ENCODE measurements around the gene S1PR2.
"Not testable (repeated sequence)": the region's sequence is repeated elsewhere in the genome, so short reads cannot be mapped to it uniquely, and the experiment has no call there.

The S1PR2 gene

GRCh38 chr19:10224337-10224736, 6.8 kb downstream of the S1PR2 start:
- no peak for DNase-seq (ENCODE audit: low read depth in 1 of 2, low spot score in 1 of 2)

DNA sequence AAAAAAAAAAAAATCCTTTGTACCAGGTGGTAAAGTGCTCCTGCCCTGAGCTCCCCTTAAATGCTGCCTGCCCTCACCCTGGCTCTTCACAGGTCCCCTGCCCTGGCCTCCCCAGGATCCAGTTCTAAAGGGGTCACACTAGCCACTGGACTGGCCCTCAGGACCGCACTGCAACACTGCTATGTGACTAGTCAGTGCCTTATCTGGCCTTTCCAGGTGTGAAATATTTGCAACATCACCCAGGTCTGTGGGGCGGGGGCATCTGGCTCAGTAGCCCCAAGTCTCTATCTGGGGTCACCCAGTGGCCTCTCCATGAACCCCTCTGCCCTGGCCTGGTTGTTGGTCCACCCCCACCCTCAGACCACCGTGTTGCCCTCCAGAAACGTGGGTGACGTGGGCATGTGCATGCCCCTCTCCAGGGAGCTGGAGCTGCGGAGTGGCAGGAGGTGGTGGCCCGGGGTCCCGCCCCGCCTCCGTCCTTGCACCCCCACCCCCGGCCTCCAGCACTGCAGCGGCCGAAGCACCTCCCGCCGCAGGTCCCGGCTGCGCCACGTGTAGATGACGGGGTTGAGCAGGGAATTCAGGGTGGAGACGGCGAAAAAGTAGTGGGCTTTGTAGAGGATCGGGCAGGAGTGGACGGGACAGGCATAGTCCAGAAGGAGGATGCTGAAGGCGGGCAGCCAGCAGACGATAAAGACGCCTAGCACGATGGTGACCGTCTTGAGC, 7.5 kb downstream of the S1PR2 start:
- no peak for DNase-seq (ENCODE audit: low read depth in 1 of 2, low spot score in 1 of 2)

GRCh38 chr19:10222201-10222890, 8.8 kb downstream of the S1PR2 start:
- no peak for DNase-seq (ENCODE audit: low read depth in 1 of 2, low spot score in 1 of 2)

- no peak for DNase-seq (ENCODE audit: low read depth in 1 of 2, low spot score in 1 of 2)
These were observed 10.4 kb downstream of the S1PR2 start for GRCh38 chr19:10220695-10221094.

DNA sequence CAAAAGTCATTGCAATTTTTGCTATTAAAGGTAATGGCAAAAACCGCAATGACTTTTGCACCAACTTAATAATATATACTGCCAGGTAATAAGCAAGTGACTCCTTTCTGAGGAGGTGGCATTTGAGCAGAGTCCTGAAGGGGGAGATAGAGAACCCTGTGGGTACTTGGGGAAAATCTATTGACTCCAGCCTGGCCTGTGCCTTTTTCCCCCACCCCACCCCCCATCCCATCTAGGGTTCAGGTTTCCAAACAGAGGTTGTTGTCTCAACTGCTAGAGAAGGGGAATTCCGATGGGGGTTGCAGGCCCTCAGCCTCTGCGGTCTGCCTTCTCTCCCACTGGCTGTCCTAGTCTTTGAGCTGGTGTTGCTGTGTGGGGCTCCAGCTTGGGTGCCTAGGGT, 11.5 kb downstream of the S1PR2 start:
- no peak for DNase-seq (ENCODE audit: low read depth in 1 of 2, low spot score in 1 of 2)

GRCh38 chr19:10217085-10217484, 14.0 kb downstream of the S1PR2 start:
- DNase-seq (ENCODE audit: low read depth in 1 of 2, low spot score in 1 of 2), result no peak

DNA sequence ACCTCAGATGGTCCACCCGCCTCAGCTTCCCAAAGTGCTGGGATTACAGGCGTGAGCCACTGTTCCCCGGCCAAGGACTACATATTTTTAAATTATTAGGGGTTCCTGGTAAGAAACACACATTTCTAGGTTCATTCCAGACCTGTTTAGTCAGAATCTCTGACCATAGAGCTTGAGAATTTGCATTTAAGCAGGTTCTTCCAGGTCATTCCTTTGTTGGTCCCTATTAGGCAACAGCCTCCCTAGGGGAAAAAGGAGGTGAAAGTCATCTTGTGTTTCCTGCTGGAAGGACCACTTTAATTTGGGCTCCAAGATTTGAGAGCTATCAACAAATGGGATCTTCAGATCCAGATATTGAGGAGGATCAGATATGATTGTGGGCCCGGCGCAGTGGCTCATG, 16.3 kb downstream of the S1PR2 start:
- DNase-seq (ENCODE audit: low read depth in 1 of 2, low spot score in 1 of 2), result no peak

GRCh38 chr19:10211691-10212090, 19.4 kb downstream of the S1PR2 start:
- DNase-seq (ENCODE audit: low read depth in 1 of 2, low spot score in 1 of 2), result no peak

DNA sequence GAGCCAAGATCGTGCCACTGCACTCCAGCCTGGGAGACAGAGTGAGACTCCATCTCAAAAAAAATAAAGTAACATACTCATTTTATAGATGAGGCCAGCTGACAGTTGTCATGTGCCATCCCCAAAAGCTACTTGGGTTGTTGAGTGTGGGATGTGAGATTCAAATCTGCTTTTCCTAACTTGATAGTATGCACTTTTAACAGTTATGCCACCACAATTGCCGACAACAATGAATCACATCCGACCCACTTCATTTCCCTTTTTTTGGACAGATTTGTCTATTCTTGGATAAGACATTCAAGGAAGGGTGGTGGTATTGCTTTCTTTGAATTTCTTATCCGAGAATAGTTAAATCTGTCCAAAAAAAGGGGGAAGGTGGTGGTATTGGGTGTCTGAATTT, 20.1 kb downstream of the S1PR2 start:
- no peak for DNase-seq (ENCODE audit: low read depth in 1 of 2, low spot score in 1 of 2)

DNA sequence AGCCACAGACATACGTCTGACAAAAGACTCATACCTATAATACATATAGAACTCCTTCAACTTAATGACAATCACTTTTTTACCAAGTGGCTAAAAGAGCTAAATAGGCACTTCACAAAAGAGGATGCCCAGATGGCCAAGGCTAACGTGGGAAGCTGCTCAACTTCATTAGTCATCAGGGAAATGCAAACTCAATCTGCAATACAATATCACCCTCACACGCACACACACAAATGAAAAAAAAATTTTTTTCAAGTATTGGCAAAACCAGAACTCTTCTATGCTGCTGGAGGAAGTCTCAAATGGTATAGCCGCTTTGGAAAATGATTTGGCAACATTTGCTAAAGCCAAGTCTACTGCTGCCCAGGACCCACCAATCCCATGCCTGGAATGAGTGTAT, 21.8 kb downstream of the S1PR2 start:
- no peak for DNase-seq (ENCODE audit: low read depth in 1 of 2, low spot score in 1 of 2)

- DNase-seq (ENCODE audit: low read depth in 1 of 2, low spot score in 1 of 2), result no peak
These were observed 24.1 kb downstream of the S1PR2 start for GRCh38 chr19:10207026-10207425.

DNA sequence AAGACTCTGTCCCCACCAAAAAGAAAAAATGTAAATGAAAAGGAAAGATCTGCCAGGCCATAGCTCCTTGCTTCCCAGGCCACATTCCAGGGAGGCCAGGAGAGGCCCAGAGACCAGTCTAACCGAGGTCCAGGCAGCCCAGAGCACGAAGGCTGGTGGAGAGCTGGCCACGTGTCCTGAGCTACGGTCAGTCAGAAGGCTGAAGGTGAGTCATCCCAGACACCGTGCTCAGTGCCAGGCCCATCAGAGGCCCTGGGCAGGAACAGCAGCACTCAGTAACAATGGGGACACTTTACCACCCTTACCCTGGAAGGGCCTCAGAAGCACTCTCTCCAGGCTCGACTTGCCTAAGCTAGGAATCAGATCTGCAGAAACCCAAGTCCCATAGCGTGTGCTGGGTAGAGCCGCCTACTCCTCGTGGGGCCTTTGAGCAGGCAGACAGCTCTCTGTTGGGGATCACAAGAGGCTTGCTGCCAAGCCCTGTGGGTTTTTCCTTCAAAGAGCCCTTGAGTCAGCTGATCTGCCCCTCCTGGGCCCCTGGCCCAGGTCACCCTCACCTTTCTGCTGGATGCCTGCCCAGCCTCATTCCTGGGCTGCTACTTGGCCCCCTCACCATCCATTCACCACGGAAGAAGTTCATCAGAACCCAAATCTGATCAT, 24.8 kb downstream of the S1PR2 start:
- DNase-seq (ENCODE audit: low read depth in 1 of 2, low spot score in 1 of 2), result no peak

DNA sequence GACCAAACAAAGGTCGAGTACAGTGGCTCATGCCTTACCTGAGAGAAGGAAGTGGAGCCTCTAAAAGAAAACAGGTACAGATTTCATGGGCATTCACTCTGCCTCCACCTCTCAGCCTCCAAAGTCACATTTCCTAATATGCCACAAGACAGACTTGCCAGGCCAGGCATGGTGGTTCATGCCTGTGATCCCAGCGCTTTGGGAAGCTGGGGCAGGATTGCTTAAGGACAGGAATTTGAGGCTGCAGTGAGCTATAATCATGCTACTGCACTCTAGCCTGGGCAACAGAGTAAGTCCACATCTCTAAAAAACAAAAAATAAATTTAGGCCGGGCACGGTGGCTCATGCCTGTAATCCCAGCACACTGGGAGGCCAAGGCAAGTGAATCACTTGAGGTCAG, 25.5 kb downstream of the S1PR2 start:
- no peak for DNase-seq (ENCODE audit: low read depth in 1 of 2, low spot score in 1 of 2)

DNA sequence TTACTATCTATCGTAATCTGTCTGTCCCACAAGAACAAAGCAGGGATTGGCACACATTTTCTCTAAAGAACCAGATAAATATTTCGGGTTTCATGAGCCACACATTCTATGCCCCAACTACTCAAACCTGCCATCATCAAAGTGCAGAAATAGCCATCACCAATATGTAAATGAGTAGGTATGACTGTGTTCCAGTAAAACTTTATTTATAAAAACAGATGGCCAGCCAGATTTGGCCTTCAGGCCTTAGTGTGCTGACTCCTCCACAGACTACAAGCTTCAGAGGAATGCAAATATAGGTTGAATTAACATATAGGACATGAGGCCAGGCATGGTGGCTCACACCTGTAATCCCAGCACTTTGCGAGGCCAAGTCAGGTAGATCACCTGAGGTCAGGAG, 27.4 kb downstream of the S1PR2 start:
- no peak for DNase-seq (ENCODE audit: low read depth in 1 of 2, low spot score in 1 of 2)

DNA sequence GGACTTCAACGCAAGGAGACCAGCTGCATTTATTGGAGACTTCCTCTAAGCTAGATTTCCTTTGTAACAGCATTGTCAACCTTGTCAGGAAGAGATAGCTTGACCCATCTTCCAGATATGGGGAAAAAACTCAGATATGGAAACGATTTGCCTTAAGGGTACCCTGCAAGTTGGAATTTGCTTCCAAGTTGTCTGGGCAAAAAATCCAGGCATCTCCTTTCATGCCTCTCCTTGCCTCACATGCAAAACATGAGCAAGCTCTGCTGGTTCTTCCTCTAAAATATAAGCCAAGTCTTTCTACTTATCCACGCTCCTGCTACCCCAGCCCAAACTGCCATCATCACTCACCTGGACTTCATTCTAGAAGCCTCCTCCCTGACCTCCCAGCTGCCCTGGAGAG, 30.0 kb downstream of the S1PR2 start:
- no peak for DNase-seq (ENCODE audit: low read depth in 1 of 2, low spot score in 1 of 2)

DNA sequence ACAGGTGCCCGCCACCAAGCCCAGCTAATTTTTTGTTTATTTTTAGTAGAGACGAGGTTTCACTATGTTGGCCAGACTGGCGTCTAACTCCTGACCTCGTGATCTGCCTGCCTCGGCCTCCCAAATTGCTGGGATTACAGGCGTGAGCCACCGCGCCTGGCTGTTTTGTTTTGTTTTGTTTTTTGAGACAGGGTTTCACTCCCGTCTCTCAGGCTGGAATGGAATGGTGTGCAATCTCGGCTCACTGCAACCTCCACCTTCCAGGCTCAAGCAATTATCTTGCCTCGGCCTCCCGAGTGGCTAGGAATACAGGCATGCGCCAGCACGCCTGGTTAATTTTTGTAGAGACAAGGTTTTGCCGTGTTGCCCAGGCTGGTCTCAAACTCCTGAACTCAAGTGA, 31.0 kb downstream of the S1PR2 start:
- not testable (repeated sequence) for DNase-seq (ENCODE audit: low read depth in 1 of 2, low spot score in 1 of 2)

GRCh38 chr19:10198889-10199644, 32.1 kb downstream of the S1PR2 start:
- not testable (repeated sequence) for DNase-seq (ENCODE audit: low read depth in 1 of 2, low spot score in 1 of 2)

DNA sequence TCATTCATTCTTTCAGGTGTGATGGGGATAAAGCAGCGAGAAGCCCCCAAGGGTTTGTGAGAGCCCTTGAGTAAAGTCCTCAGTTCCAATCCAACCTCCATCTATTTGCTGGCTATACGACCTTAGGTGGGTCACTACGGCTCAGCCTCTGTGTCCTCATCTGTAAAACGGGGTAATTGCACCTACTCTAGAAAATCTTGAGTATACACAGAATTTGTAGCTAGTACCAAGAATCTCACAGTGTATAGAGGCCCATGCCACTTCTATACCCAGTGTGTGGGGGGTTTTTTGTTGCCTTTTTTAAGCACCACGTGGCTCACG, 36.0 kb downstream of the S1PR2 start:
- DNase-seq (ENCODE audit: low read depth in 1 of 2, low spot score in 1 of 2), result no peak

DNA sequence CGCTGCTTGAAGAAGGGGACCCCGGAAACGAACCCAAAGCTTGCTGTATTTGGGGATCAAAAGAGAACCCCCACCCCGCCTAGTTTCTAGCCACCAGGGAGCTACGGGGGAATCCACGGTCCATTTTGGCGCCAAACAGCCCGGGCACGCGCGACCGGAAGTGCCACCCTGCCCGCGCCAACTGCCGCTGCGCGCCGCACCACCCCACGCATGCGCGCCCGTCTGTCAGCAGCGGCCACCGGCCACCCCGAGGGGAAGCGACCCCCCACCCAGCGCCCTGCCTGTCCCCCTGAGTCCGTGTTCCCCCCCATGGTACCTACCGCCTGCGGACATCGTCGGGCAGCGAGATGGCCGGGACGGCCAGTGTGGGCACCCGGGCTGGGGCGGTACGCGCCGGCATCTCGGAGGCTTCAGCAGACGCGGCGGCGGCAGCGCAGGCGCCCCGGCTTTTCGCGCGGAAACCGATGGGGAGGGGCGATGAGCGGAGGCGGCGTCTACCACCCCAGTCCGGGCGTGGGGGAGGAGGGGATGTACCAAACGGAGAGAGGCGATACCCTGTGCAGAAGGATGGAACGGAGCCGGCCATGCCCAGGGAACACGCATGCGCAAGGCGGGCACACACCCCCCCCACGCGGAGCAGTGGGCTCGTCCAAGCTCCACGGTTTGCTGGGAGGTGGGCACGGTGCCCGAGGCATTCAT, 36.5 kb downstream of the S1PR2 start, which contains the start of gene DNMT1:
Gene DNMT1 (minus strand): TSS at position 454 of the 699 bp plus-strand sequence. CDS start 54 bp downstream, at position 400.
- DNase-seq (ENCODE audit: low read depth in 1 of 2, low spot score in 1 of 2), result peak; percentile 94 to 95

DNA sequence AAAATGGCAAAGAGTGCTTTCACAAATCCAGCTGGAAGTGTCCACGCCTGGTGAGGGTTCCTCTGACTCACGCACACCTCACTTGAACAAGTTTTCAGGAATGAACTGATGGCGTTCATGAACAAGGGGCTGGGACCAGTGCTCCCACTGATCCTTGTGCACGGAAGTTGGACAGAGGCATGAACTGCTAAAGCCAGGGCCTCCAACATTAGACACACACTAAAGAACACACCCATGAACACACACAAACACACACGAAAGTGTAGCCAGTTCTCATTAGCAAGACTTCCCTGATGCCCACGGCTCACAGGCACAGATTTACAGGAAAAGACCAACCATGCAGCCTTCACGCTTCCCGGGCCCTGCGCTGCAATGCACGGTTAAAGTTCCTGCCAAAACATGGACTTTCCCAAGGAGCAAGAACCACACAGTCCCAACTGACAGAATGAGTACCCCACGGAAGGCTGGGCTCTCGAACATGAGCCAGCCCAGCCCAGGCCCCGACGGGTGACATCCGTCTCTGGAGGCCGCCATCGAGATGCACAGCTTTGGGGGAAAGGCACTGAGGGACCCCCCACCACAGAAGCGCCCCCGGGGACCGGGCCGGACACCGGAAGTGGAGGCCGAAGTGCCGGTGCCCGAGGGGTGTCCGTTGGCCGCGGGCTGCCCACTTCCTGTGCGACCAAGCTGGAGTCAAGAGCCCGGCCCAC, 37.2 kb downstream of the S1PR2 start:
- peak; percentile 4 to 21 for DNase-seq (ENCODE audit: low read depth in 1 of 2, low spot score in 1 of 2)
